CD14-positive monocyte (primary cell): ENCODE measurements around the gene GNGT1. TPM values are rescaled to one million over a fixed set of nuclear protein-coding genes. Genes with fewer than 3 reads are reported as not detected.

Experiments
- DNase-seq, 3 donors: peaks; one replicate each; pipeline ENCODE4 v3.0.0-alpha.2; 2011 to 2022
- H2AFZ ChIP-seq: 2 replicates; pipeline ENCODE4 v1.6.0; 2012; ENCODE audit warnings: mild to moderate bottlenecking, low read depth, low read length, inconsistent platforms; ENCODE audit not compliant: insufficient read depth, poor library complexity, severe bottlenecking
- H3K27ac ChIP-seq, 2 donors: 1 replicate in 1 of 2; 2 replicates in 1 of 2; pipeline ENCODE4 v1.5.1; 2012 to 2013; ENCODE audit warnings: low read length in 2 of 2, control low read depth in 1 of 2, inconsistent platforms in 1 of 2, low read depth in 1 of 2, mild to moderate bottlenecking in 1 of 2
- H3K27me3 ChIP-seq, 2 donors: one replicate each; pipeline versions ENCODE4 v1.6.0 to v1.6.1; 2011 to 2013; ENCODE audit warnings: low read length in 2 of 2; ENCODE audit not compliant: control insufficient read depth in 2 of 2, insufficient read depth in 2 of 2
- H3K36me3 ChIP-seq, 2 donors: replicated peaks in 1 of 2; 1 replicate in 1 of 2; 2 replicates in 1 of 2; pipeline versions ENCODE4 v1.5.1 to v1.6.1; 2012 to 2013; ENCODE audit warnings: low read length in 2 of 2, control low read depth in 1 of 2, inconsistent platforms in 1 of 2, mild to moderate bottlenecking in 1 of 2; ENCODE audit not compliant: insufficient read depth in 2 of 2, control insufficient read depth in 1 of 2
- H3K4me1 ChIP-seq, 2 donors: 1 replicate in 1 of 2; 2 replicates in 1 of 2; pipeline versions ENCODE4 v1.5.1 to v1.6.1; 2012 to 2013; ENCODE audit warnings: low read length in 2 of 2, control low read depth in 1 of 2, inconsistent platforms in 1 of 2, mild to moderate bottlenecking in 1 of 2, moderate library complexity in 1 of 2; ENCODE audit not compliant: insufficient read depth in 2 of 2, control insufficient read depth in 1 of 2
- H3K4me2 ChIP-seq: replicated peaks from 2 replicates; pipeline ENCODE3; 2012; ENCODE audit warnings: low read length, moderate library complexity, mild to moderate bottlenecking; ENCODE audit not compliant: poor library complexity, severe bottlenecking; ENCODE audit errors: extremely low read depth
- H3K4me3 ChIP-seq, 3 experiments: fragments of 200-600 bp in 1 of 3; sonication (generic) in 1 of 3; replicated peaks in 1 of 3; 1 replicate in 2 of 3; 2 replicates in 1 of 3; pipeline ENCODE4 v1.5.1; 2011 to 2013; ENCODE audit warnings: low read length in 3 of 3, mild to moderate bottlenecking in 3 of 3, control low read depth in 2 of 3, low read depth in 2 of 3, inconsistent platforms in 1 of 3, moderate library complexity in 1 of 3
- H3K79me2 ChIP-seq: 2 replicates; pipeline ENCODE4 v1.6.0; 2012; ENCODE audit warnings: mild to moderate bottlenecking, control low read depth, inconsistent platforms, low read length, moderate library complexity; ENCODE audit not compliant: insufficient read depth
- H3K9ac ChIP-seq: 2 replicates; pipeline ENCODE4 v1.6.0; 2017; ENCODE audit warnings: low read length, mild to moderate bottlenecking; ENCODE audit not compliant: insufficient read depth, poor library complexity, severe bottlenecking
- H3K9me3 ChIP-seq, 2 donors: replicated peaks in 1 of 2; 1 replicate in 1 of 2; 2 replicates in 1 of 2; pipeline versions ENCODE4 v1.5.1 to v1.6.1; 2012 to 2013; ENCODE audit warnings: low read length in 2 of 2, control low read depth in 1 of 2; ENCODE audit not compliant: control insufficient read depth in 1 of 2, insufficient read depth in 1 of 2
- H4K20me1 ChIP-seq: 2 replicates; pipeline ENCODE4 v1.6.0; 2012; ENCODE audit warnings: mild to moderate bottlenecking, low read length, control low read depth, moderate library complexity; ENCODE audit not compliant: insufficient read depth
- H3K27ac Mint-ChIP-seq, 7 donors: one replicate each; pipeline ENCODE4 v1.8.0; 2020; ENCODE audit warnings: mild to moderate bottlenecking in 7 of 7, mixed read lengths in 7 of 7, moderate library complexity in 6 of 7, inconsistent platforms in 2 of 7
- H3K27me3 Mint-ChIP-seq, 3 donors: one replicate each; pipeline ENCODE4 v1.8.0; 2021 to 2022; ENCODE audit warnings: low read depth in 3 of 3, mild to moderate bottlenecking in 3 of 3, mixed read lengths in 3 of 3, moderate library complexity in 3 of 3, inconsistent platforms in 1 of 3
- H3K36me3 Mint-ChIP-seq, 2 donors: one replicate each; pipeline ENCODE4 v1.8.0; 2020; ENCODE audit warnings: mixed read lengths in 2 of 2, inconsistent platforms in 1 of 2, mild to moderate bottlenecking in 1 of 2
- H3K4me1 Mint-ChIP-seq: one replicate; pipeline ENCODE4 v1.8.0; 2020; ENCODE audit warnings: mild to moderate bottlenecking, mixed read lengths
- H3K4me3 Mint-ChIP-seq, 2 donors: one replicate each; pipeline ENCODE4 v1.8.0; 2020; ENCODE audit warnings: mild to moderate bottlenecking in 2 of 2, mixed read lengths in 2 of 2, moderate library complexity in 1 of 2
- H3K9me3 Mint-ChIP-seq, 7 donors: one replicate each; pipeline ENCODE4 v1.8.0; 2020 to 2022; ENCODE audit warnings: mixed read lengths in 7 of 7, mild to moderate bottlenecking in 6 of 7, moderate library complexity in 6 of 7, inconsistent platforms in 2 of 7
- WGBS: methylation state at CpG from one replicate; pipeline ENCODE4 v1.1.5; 2013; ENCODE audit warnings: missing lambda C conversion rate; ENCODE audit not compliant: insufficient coverage; 5-methylcytosine and 5-hydroxymethylcytosine counted together
- intact Hi-C, 2 donors: fragments of 100-400 bp; cut with micrococcal nuclease; formaldehyde crosslinking; loops; one replicate each; pipeline versions ENCODE4 v1.15.0 to v1.15.1; 2023
- polyA minus RNA-seq: library from RNA; depleted of rRNA, polyadenylated mRNA; stranded (reverse); fragments of >200 nt; gene quantifications from 2 replicates; pipeline ENCODE4 v1.2.3, GENCODE V29; 2012
- polyA plus RNA-seq, 3 donors: library from polyadenylated mRNA; depleted of rRNA in 1 of 3; unstranded in 2 of 3; stranded (reverse) in 1 of 3; fragments of 300-500 nt in 2 of 3; fragments of >200 nt in 1 of 3; fragmentation: Illumina TruSeq in 2 of 3; gene quantifications; 1 replicate in 2 of 3; 2 replicates in 1 of 3; pipeline ENCODE4 v1.2.3, GENCODE V29; 2012 to 2021
- total RNA-seq, 12 experiments: library from RNA in 1 of 12; stranded (reverse) in 1 of 12; fragments of 120-200 nt in 1 of 12; gene quantifications; one replicate each; pipeline ENCODE4 v1.2.4 and lab custom pipeline; 2013 to 2026; ENCODE audit warnings: mixed read lengths in 6 of 12, inconsistent platforms in 1 of 12
- TF ChIP-seq, protein P1 (sequence below): fragments of 200-600 bp; IDR thresholded peaks from one replicate; pipeline ENCODE4 v1.8.0; 2022; ENCODE audit warnings: antibody characterized with exemption, mild to moderate bottlenecking

The GNGT1 gene
- not detected for total RNA-seq (2013)
- polyA plus RNA-seq (not detected), polyA minus RNA-seq (not detected in 2 replicates), total RNA-seq (lab: John Stamatoyannopoulos, UW) (0 to 1.4 (median 0) reads per million in 11 experiments)

DNA sequence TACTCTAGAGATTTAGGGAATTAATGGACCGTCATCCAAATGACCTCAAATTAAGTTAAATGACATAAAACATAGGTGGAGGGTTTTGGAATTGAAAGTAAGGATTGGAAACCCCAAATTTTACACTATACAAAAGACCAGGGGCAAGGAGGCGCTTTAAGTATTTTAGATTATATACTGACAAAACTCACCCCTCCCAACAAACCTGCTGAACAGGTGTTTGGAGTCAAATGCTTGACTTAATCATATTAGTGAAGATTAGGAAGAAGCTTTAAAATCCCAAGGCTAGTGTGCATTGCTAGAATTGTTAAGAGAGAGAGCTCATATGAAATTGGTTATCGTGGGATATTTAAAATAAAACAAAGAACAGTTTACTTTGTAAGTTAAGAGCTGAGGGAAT is at the start of gene GNGT1:
Gene GNGT1, plus strand, starts transcription at position 301 of the 400 bp plus-strand sequence. CDS start 180 bp downstream, outside the sequence.
- H3K27ac ChIP-seq: no peak within 1 kb of the TSS
- no peak within 1 kb of the TSS for H3K4me3 Mint-ChIP-seq
- no peak within 1 kb of the TSS for H3K4me2 ChIP-seq
- H3K4me3 ChIP-seq: no peak within 1 kb of the TSS
- no peaks in the 10 kb centered on the region for H3K36me3 ChIP-seq
- TF ChIP-seq, protein P1, sequence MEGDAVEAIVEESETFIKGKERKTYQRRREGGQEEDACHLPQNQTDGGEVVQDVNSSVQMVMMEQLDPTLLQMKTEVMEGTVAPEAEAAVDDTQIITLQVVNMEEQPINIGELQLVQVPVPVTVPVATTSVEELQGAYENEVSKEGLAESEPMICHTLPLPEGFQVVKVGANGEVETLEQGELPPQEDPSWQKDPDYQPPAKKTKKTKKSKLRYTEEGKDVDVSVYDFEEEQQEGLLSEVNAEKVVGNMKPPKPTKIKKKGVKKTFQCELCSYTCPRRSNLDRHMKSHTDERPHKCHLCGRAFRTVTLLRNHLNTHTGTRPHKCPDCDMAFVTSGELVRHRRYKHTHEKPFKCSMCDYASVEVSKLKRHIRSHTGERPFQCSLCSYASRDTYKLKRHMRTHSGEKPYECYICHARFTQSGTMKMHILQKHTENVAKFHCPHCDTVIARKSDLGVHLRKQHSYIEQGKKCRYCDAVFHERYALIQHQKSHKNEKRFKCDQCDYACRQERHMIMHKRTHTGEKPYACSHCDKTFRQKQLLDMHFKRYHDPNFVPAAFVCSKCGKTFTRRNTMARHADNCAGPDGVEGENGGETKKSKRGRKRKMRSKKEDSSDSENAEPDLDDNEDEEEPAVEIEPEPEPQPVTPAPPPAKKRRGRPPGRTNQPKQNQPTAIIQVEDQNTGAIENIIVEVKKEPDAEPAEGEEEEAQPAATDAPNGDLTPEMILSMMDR: no peak
- no peak within 1 kb of the TSS for H3K27ac Mint-ChIP-seq
- intact Hi-C loops: no loop called here
- H3K79me2 ChIP-seq: no peaks in the 10 kb centered on the region
- no peaks in the 10 kb centered on the region for H3K4me1 Mint-ChIP-seq
- no peaks in the 10 kb centered on the region for H3K9me3 Mint-ChIP-seq
- H3K9me3 ChIP-seq: no peaks in the 10 kb centered on the region
- no peaks in the 10 kb centered on the region for H3K36me3 Mint-ChIP-seq
- H2AFZ ChIP-seq: no peak within 1 kb of the TSS
- no peak for DNase-seq
- H3K27me3 Mint-ChIP-seq: peaks cover 4 to 10% (median 5%) of the 10 kb centered on the region in 3 donors
- no peaks in the 10 kb centered on the region for H3K4me1 ChIP-seq
- H3K27me3 ChIP-seq: no peaks in the 10 kb centered on the region
- H4K20me1 ChIP-seq: no peaks in the 10 kb centered on the region
- no CpG with 5 or more reads among the region's 3 CpGs for WGBS
- H3K9ac ChIP-seq: no peak within 1 kb of the TSS

DNA sequence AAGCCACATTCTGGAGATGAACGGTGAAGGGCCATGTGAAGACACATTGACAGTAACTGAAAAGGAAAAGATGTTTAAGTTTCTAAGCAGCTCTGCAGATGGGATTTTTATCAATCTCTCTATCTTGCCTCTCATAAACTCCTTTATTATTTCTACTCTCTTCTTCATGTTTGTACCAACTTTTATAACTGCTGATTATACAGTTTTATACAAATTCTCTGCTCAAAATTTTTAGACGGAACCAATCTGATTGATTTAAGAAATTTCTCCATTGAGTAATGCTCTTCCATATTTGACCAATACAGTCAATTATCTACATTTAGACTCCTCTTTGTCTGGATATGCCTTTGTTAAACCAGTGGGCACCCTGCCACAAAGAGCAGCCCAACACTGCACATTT is 47.5 kb upstream of the GNGT1 start:
- H3K27me3 ChIP-seq: no peaks in the 10 kb centered on the region
- whole genome bisulfite sequencing: 60% methylated on average over 1 of the region's 2 CpGs
- H3K36me3 ChIP-seq: no peaks in the 10 kb centered on the region
- no peak overlapping the region for H2AFZ ChIP-seq
- peaks cover 0 to 3% (median 2%) of the 10 kb centered on the region in 3 donors for H3K27me3 Mint-ChIP-seq
- intact Hi-C loops: no loop called here
- H3K9me3 Mint-ChIP-seq: peaks cover 0 to 4% (median 0%) of the 10 kb centered on the region in 7 donors
- DNase-seq: no peak
- no peak overlapping the region for H3K4me3 ChIP-seq
- H3K36me3 Mint-ChIP-seq: no peaks in the 10 kb centered on the region
- H3K79me2 ChIP-seq: no peaks in the 10 kb centered on the region
- H3K9me3 ChIP-seq: no peaks in the 10 kb centered on the region
- no peak overlapping the region for H3K27ac Mint-ChIP-seq
- H3K27ac ChIP-seq: no peak overlapping the region
- no peak overlapping the region for H3K4me2 ChIP-seq
- H3K4me3 Mint-ChIP-seq: no peak overlapping the region
- TF ChIP-seq, protein P1: no peak
- no peaks in the 10 kb centered on the region for H3K4me1 ChIP-seq
- no peaks in the 10 kb centered on the region for H4K20me1 ChIP-seq
- H3K9ac ChIP-seq: no peak overlapping the region
- no peaks in the 10 kb centered on the region for H3K4me1 Mint-ChIP-seq
